ENCODE data around the gene ASCC1.

Gene ASCC1

DNA sequence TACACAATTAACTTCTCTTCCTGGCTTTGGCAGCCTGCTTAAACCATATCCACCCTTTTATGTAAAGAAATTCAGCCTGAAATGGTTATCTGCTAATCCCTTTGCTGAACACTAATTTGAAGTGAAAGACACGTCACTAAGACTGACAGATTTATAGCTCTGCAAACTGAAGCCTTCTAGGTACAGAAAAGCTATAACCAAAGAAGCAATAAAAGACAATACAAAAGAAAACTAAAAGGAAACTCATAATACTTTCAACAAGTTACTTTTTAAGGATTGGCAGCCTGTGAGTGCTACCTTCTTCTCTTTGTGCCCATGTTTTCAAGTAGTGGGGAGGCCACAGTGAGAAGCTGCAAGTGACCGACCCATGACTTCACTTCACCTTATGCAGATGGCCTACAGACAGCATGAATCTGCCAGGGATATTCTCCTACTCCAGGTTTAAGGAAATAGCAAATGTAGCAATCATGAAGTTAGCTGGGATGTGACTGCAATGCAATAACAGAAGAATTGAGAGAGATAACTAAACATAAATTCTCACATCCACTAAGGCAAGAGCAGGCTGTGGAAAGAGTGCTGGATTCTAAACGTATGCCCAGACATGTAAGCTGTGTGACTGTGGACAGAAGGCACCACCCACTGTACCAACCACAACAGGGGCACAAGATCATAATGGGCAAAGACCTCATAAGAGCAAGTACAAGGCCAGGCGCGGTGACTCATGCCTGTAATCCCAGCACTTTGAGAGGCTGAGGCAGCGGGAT lies 117.1 kb downstream of the ASCC1 start:
- no peak overlapping the region for H3K4me3 ChIP-seq (ENCODE audit: low read depth, low read length)
- in situ Hi-C loops (cut with HindIII; ENCODE audit: low sequenced_read_pairs), result no loop called here
- DNase-seq (ENCODE audit: low read depth), result no peak
- TF ChIP-seq, protein P1, sequence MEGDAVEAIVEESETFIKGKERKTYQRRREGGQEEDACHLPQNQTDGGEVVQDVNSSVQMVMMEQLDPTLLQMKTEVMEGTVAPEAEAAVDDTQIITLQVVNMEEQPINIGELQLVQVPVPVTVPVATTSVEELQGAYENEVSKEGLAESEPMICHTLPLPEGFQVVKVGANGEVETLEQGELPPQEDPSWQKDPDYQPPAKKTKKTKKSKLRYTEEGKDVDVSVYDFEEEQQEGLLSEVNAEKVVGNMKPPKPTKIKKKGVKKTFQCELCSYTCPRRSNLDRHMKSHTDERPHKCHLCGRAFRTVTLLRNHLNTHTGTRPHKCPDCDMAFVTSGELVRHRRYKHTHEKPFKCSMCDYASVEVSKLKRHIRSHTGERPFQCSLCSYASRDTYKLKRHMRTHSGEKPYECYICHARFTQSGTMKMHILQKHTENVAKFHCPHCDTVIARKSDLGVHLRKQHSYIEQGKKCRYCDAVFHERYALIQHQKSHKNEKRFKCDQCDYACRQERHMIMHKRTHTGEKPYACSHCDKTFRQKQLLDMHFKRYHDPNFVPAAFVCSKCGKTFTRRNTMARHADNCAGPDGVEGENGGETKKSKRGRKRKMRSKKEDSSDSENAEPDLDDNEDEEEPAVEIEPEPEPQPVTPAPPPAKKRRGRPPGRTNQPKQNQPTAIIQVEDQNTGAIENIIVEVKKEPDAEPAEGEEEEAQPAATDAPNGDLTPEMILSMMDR (IDR thresholded peaks at IDR 0.05; ENCODE audit: low read depth, low read length, missing control alignments), result no peak

- TF ChIP-seq, protein P1 (IDR thresholded peaks at IDR 0.05; ENCODE audit: low read depth, low read length, missing control alignments), result no peak
- H3K4me3 ChIP-seq (ENCODE audit: low read depth, low read length), result no peak overlapping the region
- in situ Hi-C loops (cut with HindIII; ENCODE audit: low sequenced_read_pairs), result no loop called here
- DNase-seq (ENCODE audit: low read depth), result no peak
Measured at GRCh38 chr10:72098301-72098835, 117.7 kb downstream of the ASCC1 start.

- DNase-seq (ENCODE audit: low read depth), result peak; percentile 50
- in situ Hi-C loops (cut with HindIII; ENCODE audit: low sequenced_read_pairs), result no loop called here
- TF ChIP-seq, protein P1 (IDR thresholded peaks at IDR 0.05; ENCODE audit: low read depth, low read length, missing control alignments), result no peak
- no peak overlapping the region for H3K4me3 ChIP-seq (ENCODE audit: low read depth, low read length)
Measured at GRCh38 chr10:72097448-72098300, 118.4 kb downstream of the ASCC1 start.

- in situ Hi-C loops (cut with HindIII; ENCODE audit: low sequenced_read_pairs), result no loop called here
- TF ChIP-seq, protein P1 (IDR thresholded peaks at IDR 0.05; ENCODE audit: low read depth, low read length, missing control alignments), result peak; percentile 19
- no peak overlapping the region for H3K4me3 ChIP-seq (ENCODE audit: low read depth, low read length)
- DNase-seq (ENCODE audit: low read depth), result peak; percentile 37
Measured at GRCh38 chr10:72096115-72097000, 119.7 kb downstream of the ASCC1 start.

- H3K4me3 ChIP-seq (ENCODE audit: low read depth, low read length), result no peak overlapping the region
- TF ChIP-seq, protein P1 (IDR thresholded peaks at IDR 0.05; ENCODE audit: low read depth, low read length, missing control alignments), result no peak
- in situ Hi-C loops (cut with HindIII; ENCODE audit: low sequenced_read_pairs), result no loop called here
- DNase-seq (ENCODE audit: low read depth), result no peak
Measured at GRCh38 chr10:72095195-72095594, 120.9 kb downstream of the ASCC1 start.

- in situ Hi-C loops (cut with HindIII; ENCODE audit: low sequenced_read_pairs), result no loop called here
- TF ChIP-seq, protein P1 (IDR thresholded peaks at IDR 0.05; ENCODE audit: low read depth, low read length, missing control alignments), result no peak
- H3K4me3 ChIP-seq (ENCODE audit: low read depth, low read length), result no peak overlapping the region
- DNase-seq (ENCODE audit: low read depth), result no peak
Measured at GRCh38 chr10:72094574-72094973, 121.5 kb downstream of the ASCC1 start.
